HepG2 (cell line): Measurements from ENCODE around the gene KCNIP3. TPM values are rescaled to one million over a fixed set of nuclear protein-coding genes. Genes with fewer than 3 reads are reported as not detected.

ENCODE experiments used
- BATF2 ChIP-seq: sonication (generic); formaldehyde crosslinking; IDR thresholded peaks from 2 replicates; pipeline ENCODE4 v1.8.0; 2022; ENCODE audit warnings: mild to moderate bottlenecking, missing genetic modification reagents, moderate library complexity
- BCL3 ChIP-seq: sonication (generic); formaldehyde crosslinking; IDR thresholded peaks from 2 replicates; pipeline ENCODE4 v1.5.1; 2020; ENCODE audit warnings: mild to moderate bottlenecking, missing genetic modification reagents, moderate library complexity
- CENPT ChIP-seq: sonication (generic); formaldehyde crosslinking; IDR thresholded peaks from 2 replicates; pipeline ENCODE4 v1.8.0; 2022; ENCODE audit warnings: low read depth, mild to moderate bottlenecking, moderate library complexity, missing genetic modification reagents
- FOXJ3 ChIP-seq: sonication (generic); formaldehyde crosslinking; IDR thresholded peaks from 2 replicates; pipeline ENCODE4 v1.4.0; 2020; ENCODE audit warnings: missing genetic modification reagents, mild to moderate bottlenecking, borderline replicate concordance
- MEIS1 ChIP-seq: sonication (generic); formaldehyde crosslinking; IDR thresholded peaks from 2 replicates; pipeline ENCODE4 v1.9.0; 2021; ENCODE audit warnings: mild to moderate bottlenecking, missing genetic modification reagents, moderate library complexity, borderline replicate concordance
- MLX ChIP-seq: IDR thresholded peaks from 2 replicates; pipeline ENCODE4 v1.6.1; 2016
- MYC ChIP-seq: sonication (generic); formaldehyde crosslinking; IDR thresholded peaks from 2 replicates; pipeline ENCODE4 v1.9.0; 2021; ENCODE audit warnings: missing genetic modification reagents, borderline replicate concordance
- TRIM24 ChIP-seq: sonication (generic); formaldehyde crosslinking; IDR thresholded peaks from 2 replicates; pipeline ENCODE4 v1.8.0; 2022; ENCODE audit warnings: mild to moderate bottlenecking, missing genetic modification reagents
- ZNF10 ChIP-seq: sonication (generic); formaldehyde crosslinking; IDR thresholded peaks from 2 replicates; pipeline ENCODE4 v1.4.0; 2020; ENCODE audit warnings: mild to moderate bottlenecking, low read depth, missing genetic modification reagents, borderline replicate concordance
- ZNF143 ChIP-seq: sonication (generic); formaldehyde crosslinking; IDR thresholded peaks from 2 replicates; pipeline ENCODE4 v1.4.0; 2020; ENCODE audit warnings: missing genetic modification reagents
- ZNF235 ChIP-seq: sonication (generic); formaldehyde crosslinking; IDR thresholded peaks from 2 replicates; pipeline ENCODE4 v1.8.1; 2023; ENCODE audit warnings: mild to moderate bottlenecking, missing genetic modification reagents, borderline replicate concordance
- ZNF33A ChIP-seq: sonication (generic); formaldehyde crosslinking; IDR thresholded peaks from 2 replicates; pipeline ENCODE4 v1.5.1; 2020; ENCODE audit warnings: missing genetic modification reagents, mild to moderate bottlenecking, moderate library complexity, borderline replicate concordance
- ZNF343 ChIP-seq: sonication (generic); formaldehyde crosslinking; IDR thresholded peaks from 2 replicates; pipeline ENCODE4 v1.4.0; 2020; ENCODE audit warnings: mild to moderate bottlenecking, missing genetic modification reagents
- ZNF569 ChIP-seq: sonication (generic); formaldehyde crosslinking; IDR thresholded peaks from 2 replicates; pipeline ENCODE4 v1.5.0; 2020; ENCODE audit warnings: mild to moderate bottlenecking, missing genetic modification reagents, moderate library complexity, borderline replicate concordance
- ZNF660 ChIP-seq: sonication (generic); formaldehyde crosslinking; IDR thresholded peaks from 2 replicates; pipeline ENCODE4 v1.5.1; 2020; ENCODE audit warnings: mild to moderate bottlenecking, low read depth, missing genetic modification reagents, borderline replicate concordance
- ZSCAN20 ChIP-seq: sonication (generic); formaldehyde crosslinking; IDR thresholded peaks from 2 replicates; pipeline ENCODE4 v1.4.0; 2020; ENCODE audit warnings: missing genetic modification reagents, mild to moderate bottlenecking, borderline replicate concordance
- polyA plus RNA-seq, 8 experiments: library from polyadenylated mRNA; depleted of rRNA in 3 of 8; stranded (reverse) in 7 of 8; unstranded in 1 of 8; fragments of >200 nt; fragmentation: Illumina TruSeq in 4 of 8; extraction: Trizol in 4 of 8; gene quantifications; 2 replicates each; pipeline versions ENCODE4 v1.2.1 to v1.2.3, GENCODE V29; 2011 to 2016; ENCODE audit warnings: low read depth in 4 of 8, missing spikeins in 1 of 8, mixed read lengths in 1 of 8; ENCODE audit not compliant: insufficient read depth in 1 of 8
- total RNA-seq, 5 experiments: library from RNA; depleted of rRNA; stranded (reverse); fragments of >200 nt; fragmentation: Illumina TruSeq; extraction: Trizol; gene quantifications; 2 replicates each; pipeline ENCODE4 v1.2.3, GENCODE V29; 2016; ENCODE audit warnings: low read depth in 1 of 5
- TF ChIP-seq, protein P1 (sequence below): IDR thresholded peaks from 2 replicates; pipeline ENCODE4 v1.6.1; 2018; ENCODE audit warnings: missing genetic modification reagents, mild to moderate bottlenecking, missing compliant biosample characterization
- TF ChIP-seq, protein P2 (sequence below): sonication (generic); formaldehyde crosslinking; IDR thresholded peaks from 2 replicates; pipeline ENCODE4 v1.4.0; 2020; ENCODE audit warnings: missing genetic modification reagents
- TF ChIP-seq, protein P3 (sequence below): sonication (generic); formaldehyde crosslinking; IDR thresholded peaks from 2 replicates; pipeline ENCODE4 v1.4.0; 2020; ENCODE audit warnings: low read depth, mild to moderate bottlenecking, missing genetic modification reagents
- TF ChIP-seq, protein P4 (sequence below): sonication (generic); formaldehyde crosslinking; IDR thresholded peaks from 2 replicates; pipeline ENCODE4 v1.5.0; 2020; ENCODE audit warnings: missing genetic modification reagents

KCNIP3 gene
- total and polyA plus RNA-seq, 2 of the 13 experiments (the other 11 are each of a cell fraction or from before 2014, with no cell fraction given): not detected

GRCh38 chr2:95402370-95403203, 105.4 kb downstream of the KCNIP3 start, which contains the start of gene FAHD2A (continued):
- TF ChIP-seq, protein P1, sequence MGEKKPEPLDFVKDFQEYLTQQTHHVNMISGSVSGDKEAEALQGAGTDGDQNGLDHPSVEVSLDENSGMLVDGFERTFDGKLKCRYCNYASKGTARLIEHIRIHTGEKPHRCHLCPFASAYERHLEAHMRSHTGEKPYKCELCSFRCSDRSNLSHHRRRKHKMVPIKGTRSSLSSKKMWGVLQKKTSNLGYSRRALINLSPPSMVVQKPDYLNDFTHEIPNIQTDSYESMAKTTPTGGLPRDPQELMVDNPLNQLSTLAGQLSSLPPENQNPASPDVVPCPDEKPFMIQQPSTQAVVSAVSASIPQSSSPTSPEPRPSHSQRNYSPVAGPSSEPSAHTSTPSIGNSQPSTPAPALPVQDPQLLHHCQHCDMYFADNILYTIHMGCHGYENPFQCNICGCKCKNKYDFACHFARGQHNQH (CRISPR knock-in tag): peak; percentile 81
- TF ChIP-seq ZNF660 (no peak), ZNF143 (CRISPR knock-in tag) (no peak), MLX (CRISPR knock-in tag) (no peak; the same call in none of the 2 replicates), TRIM24 (no peak), ZNF33A (CRISPR knock-in tag) (peak; percentile 76; the same call in 1 of the 2 replicates), MEIS1 (CRISPR knock-in tag) (peak; percentile 77), MYC (CRISPR knock-in tag) (peak; percentile 86), ZNF10 (0 out of 2 replicates have a peak, but pooled peaks have one; percentile 60), ZNF343 (CRISPR knock-in tag) (peak; percentile 82; the same call in 1 of the 2 replicates), ZSCAN20 (CRISPR knock-in tag) (peak; percentile 47; the same call in 1 of the 2 replicates), ZNF235 (peak; percentile 51; the same call in 1 of the 2 replicates), ZNF569 (CRISPR knock-in tag) (no peak), FOXJ3 (CRISPR knock-in tag) (peak; percentile 54; the same call in 1 of the 2 replicates), BATF2 (CRISPR knock-in tag) (0 out of 2 replicates have a peak, but pooled peaks have one; percentile 24), CENPT (no peak), BCL3 (peak; percentile 37; the same call in 1 of the 2 replicates)
- TF ChIP-seq, protein P2, sequence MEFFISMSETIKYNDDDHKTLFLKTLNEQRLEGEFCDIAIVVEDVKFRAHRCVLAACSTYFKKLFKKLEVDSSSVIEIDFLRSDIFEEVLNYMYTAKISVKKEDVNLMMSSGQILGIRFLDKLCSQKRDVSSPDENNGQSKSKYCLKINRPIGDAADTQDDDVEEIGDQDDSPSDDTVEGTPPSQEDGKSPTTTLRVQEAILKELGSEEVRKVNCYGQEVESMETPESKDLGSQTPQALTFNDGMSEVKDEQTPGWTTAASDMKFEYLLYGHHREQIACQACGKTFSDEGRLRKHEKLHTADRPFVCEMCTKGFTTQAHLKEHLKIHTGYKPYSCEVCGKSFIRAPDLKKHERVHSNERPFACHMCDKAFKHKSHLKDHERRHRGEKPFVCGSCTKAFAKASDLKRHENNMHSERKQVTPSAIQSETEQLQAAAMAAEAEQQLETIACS: no peak
- TF ChIP-seq, protein P3, sequence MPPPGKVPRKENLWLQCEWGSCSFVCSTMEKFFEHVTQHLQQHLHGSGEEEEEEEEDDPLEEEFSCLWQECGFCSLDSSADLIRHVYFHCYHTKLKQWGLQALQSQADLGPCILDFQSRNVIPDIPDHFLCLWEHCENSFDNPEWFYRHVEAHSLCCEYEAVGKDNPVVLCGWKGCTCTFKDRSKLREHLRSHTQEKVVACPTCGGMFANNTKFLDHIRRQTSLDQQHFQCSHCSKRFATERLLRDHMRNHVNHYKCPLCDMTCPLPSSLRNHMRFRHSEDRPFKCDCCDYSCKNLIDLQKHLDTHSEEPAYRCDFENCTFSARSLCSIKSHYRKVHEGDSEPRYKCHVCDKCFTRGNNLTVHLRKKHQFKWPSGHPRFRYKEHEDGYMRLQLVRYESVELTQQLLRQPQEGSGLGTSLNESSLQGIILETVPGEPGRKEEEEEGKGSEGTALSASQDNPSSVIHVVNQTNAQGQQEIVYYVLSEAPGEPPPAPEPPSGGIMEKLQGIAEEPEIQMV: peak; percentile 29; the same call in 1 of the 2 replicates
- TF ChIP-seq, protein P4, sequence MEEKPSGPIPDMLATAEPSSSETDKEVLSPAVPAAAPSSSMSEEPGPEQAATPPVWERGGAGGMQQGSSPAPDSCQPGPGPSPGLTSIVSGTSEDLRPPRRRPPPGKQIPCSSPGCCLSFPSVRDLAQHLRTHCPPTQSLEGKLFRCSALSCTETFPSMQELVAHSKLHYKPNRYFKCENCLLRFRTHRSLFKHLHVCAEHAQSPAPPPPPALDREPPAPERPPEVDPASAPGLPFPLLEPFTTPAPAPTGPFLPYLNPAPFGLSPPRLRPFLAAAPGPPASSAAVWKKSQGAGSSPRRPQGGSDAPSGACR: peak; percentile 26; the same call in 1 of the 2 replicates
